Mucosa of descending colon (tissue), 3 donors: ENCODE results near the gene CLMN. TPM values are rescaled to one million over a fixed set of nuclear protein-coding genes. Genes with fewer than 3 reads are reported as not detected.

Experiments
- ATAC-seq: fragments of 200-7000 bp; cut with Tn5 transposase; one replicate; pipeline ENCODE4 v1.9.1; 2020; ENCODE audit warnings: mild to moderate bottlenecking, moderate library complexity
- DNase-seq, 3 donors: peaks; one replicate each; pipeline ENCODE4 v3.0.0-alpha.2; 2020
- H3K36me3 ChIP-seq: fragments of 200-600 bp; one replicate; pipeline ENCODE4 v1.8.0; 2021; ENCODE audit warnings: low read depth, mild to moderate bottlenecking
- H3K4me1 ChIP-seq: fragments of 200-600 bp; one replicate; pipeline ENCODE4 v1.8.0; 2021; ENCODE audit warnings: low read depth, mild to moderate bottlenecking
- H3K4me3 ChIP-seq: fragments of 200-600 bp; one replicate; pipeline ENCODE4 v1.8.0; 2021; ENCODE audit warnings: mild to moderate bottlenecking
- H3K9me3 ChIP-seq: fragments of 200-600 bp; one replicate; pipeline ENCODE4 v1.8.0; 2021; ENCODE audit warnings: mild to moderate bottlenecking
- CTCF ChIP-seq: fragments of 200-600 bp; IDR thresholded peaks from one replicate; pipeline ENCODE4 v1.8.0; 2022; ENCODE audit warnings: antibody characterized with exemption, mild to moderate bottlenecking
- intact Hi-C, 2 donors: fragments of 100-400 bp; cut with DNase I in 1 of 2; cut with micrococcal nuclease in 1 of 2; formaldehyde crosslinking; loops; one replicate each; pipeline versions ENCODE4 v1.11.0 to v1.11.1; 2022; cut with DNase I, micrococcal nuclease
- total RNA-seq, 3 donors: library from RNA; stranded (reverse); fragmentation: NEBNext Ultra II Directional in 2 of 3; extraction: Animal tissue kit (Norgen Biotek cat#: 25700) in 2 of 3; gene quantifications; one replicate each; pipeline versions ENCODE4 v1.2.1 to v1.2.4, GENCODE V29; 2021 to 2023
- donor health status: DM: no; HTN: no; CAD: no; lungs with moderate emphysema.
- donor health status: DM: no; HTN: no; CAD: no.
- donor health status: DM: no; HTN: yes; CAD: no.

The CLMN gene
- total RNA-seq, 3 donors from 2014 or later = 73.7 to 200 (median 132) TPM

GRCh38 chr14:95310635-95311380, 8.9 kb downstream of the CLMN start:
- peak; percentile 66 to 82 (median 70) for DNase-seq
- TF ChIP-seq CTCF = no peak
- intact Hi-C loops = no loop called here
- Histone ChIP-seq H3K36me3 (no peaks in the 10 kb centered on the region), H3K4me1 (peaks cover 44% of the 10 kb centered on the region), H3K4me3 (no peak overlapping the region), H3K9me3 (no peaks in the 10 kb centered on the region)
- ATAC-seq = peak; percentile 79

- Histone ChIP-seq H3K4me1 (peaks cover 36% of the 10 kb centered on the region), H3K4me3 (no peak overlapping the region), H3K36me3 (no peaks in the 10 kb centered on the region), H3K9me3 (no peaks in the 10 kb centered on the region)
- TF ChIP-seq CTCF = no peak
- no peak for DNase-seq
- no peak for ATAC-seq
- intact Hi-C loops = no loop called here
Measured at GRCh38 chr14:95309261-95310051, 10.3 kb downstream of the CLMN start.

GRCh38 chr14:95308073-95308472, 11.6 kb downstream of the CLMN start:
- Histone ChIP-seq H3K9me3 (no peaks in the 10 kb centered on the region), H3K36me3 (no peaks in the 10 kb centered on the region), H3K4me1 (peaks cover 25% of the 10 kb centered on the region), H3K4me3 (no peak overlapping the region)
- DNase-seq = no peak
- intact Hi-C loops = no loop called here
- TF ChIP-seq CTCF = no peak
- no peak for ATAC-seq

DNA sequence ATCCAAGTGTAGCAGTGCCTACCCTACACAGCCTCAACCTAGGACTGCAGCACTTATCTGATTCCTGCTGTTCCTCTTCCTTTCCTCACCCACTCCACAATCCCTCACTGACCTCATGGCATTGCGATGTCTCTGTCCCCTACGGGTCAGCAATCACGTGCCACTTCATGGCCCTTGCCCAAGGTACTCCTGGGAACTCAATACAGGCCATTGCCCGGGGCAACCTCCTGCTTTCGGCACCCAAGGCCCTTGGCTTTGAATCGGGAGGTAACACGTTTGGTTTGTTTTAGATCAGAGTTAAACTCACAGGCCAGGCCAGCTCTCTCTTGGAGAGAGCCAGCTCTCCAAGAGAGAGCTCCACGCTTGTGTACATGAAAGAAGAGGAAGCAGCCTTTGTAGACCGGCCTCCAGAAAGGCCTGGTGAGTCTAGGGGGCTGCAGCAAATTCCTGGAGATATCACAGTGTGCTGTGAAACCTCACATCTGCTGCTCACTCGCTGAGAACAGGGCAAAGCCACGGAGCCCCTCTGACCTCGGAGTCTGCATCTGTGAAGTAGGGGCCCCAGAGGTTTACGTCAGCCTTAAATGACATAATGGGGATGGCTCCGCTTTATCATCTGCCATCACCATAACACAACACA, 12.2 kb downstream of the CLMN start:
- Histone ChIP-seq H3K4me1 (peaks cover 26% of the 10 kb centered on the region), H3K36me3 (no peaks in the 10 kb centered on the region), H3K9me3 (no peaks in the 10 kb centered on the region), H3K4me3 (no peak overlapping the region)
- ATAC-seq (no peak), DNase-seq (peak in 1 of 3 donors; percentile 29)
- no peak for TF ChIP-seq CTCF
- intact Hi-C loops = no loop called here

- H3K9me3 ChIP-seq = no peaks in the 10 kb centered on the region
- no peak for TF ChIP-seq CTCF
- no peak overlapping the region for H3K4me3 ChIP-seq
- DNase-seq (no peak), ATAC-seq (no peak)
- no peaks in the 10 kb centered on the region for H3K36me3 ChIP-seq
- intact Hi-C loops = no loop called here
- peaks cover 16% of the 10 kb centered on the region for H3K4me1 ChIP-seq
Measured at GRCh38 chr14:95305940-95306339, 13.8 kb downstream of the CLMN start.
